HPDE6-E6E7 (cell line): ENCODE measurements around the gene GMDS.
A peak's percentile ranks its signal among the peaks of the same experiment; 100 is the strongest.

Experiments used
- DNase-seq: peaks from one replicate; pipeline ENCODE4 v3.0.0; 2011; ENCODE audit warnings: missing footprints; ENCODE audit errors: extremely low spot score

GMDS gene

DNA sequence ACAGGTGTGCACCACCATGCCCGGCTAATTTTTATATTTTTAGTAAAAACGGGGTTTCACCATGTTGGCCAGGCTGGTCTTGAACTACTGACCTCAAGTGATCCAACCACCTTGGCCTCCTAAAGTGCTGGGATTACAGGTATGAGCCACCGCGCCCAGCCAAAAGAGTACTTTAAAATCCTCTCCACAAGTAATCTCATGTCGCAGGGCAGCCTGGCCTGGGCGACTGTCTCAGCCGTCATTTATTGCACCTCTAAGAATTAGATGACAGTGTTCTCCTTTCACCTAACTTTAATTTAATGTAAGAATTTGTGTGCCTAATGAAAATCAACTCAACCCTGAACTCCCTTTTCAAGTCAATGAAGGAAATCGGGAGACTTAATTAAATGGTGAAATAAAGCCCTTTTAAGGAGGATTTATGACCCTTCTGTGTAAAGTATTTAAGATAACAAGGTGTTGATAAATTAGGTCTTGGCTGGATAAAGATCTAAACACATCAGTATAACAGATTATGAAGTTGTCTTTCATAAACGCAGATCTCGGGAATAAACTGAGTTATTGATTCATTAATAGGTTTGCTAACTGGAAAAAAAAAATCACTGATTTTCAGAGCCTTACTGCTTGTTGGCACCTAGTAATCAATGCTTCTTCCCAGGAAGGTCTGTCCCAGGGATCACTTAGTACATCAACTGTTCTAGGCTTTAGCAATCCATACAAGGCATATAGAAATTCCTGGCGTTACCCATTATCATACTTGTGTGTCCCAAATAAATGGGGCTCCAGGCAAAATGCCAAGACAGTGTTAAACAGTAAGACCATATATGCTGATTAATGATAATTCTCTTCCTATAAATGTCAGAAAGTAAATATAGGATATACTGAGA is 209.3 kb downstream of the GMDS start:
- DNase-seq, result no peak

- DNase-seq, result no peak
These were observed 210.4 kb downstream of the GMDS start for GRCh38 chr6:2035046-2035445.

GRCh38 chr6:2034256-2034655 is 211.1 kb downstream of the GMDS start:
- no peak for DNase-seq

DNA sequence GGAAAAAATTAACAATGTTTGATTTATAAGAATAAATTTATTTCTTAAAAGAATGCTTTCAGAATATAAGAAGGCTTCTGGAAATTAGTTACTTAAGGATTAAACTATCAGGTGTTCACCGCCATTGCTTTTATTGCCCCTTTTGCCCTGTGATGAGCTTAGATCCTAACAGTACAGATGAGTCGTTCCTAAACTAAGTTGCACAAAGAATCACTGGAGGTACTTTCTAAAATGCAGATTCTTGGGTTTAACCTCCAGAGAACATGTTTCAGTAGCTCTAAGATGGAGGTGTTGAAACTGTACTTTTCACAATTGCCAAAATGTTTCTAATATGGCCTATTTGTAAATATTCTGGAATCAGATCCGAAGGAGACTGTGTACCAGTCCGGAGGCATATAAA is 211.9 kb downstream of the GMDS start:
- DNase-seq, result no peak

GRCh38 chr6:2030682-2031244 is 214.6 kb downstream of the GMDS start:
- DNase-seq, result no peak

DNA sequence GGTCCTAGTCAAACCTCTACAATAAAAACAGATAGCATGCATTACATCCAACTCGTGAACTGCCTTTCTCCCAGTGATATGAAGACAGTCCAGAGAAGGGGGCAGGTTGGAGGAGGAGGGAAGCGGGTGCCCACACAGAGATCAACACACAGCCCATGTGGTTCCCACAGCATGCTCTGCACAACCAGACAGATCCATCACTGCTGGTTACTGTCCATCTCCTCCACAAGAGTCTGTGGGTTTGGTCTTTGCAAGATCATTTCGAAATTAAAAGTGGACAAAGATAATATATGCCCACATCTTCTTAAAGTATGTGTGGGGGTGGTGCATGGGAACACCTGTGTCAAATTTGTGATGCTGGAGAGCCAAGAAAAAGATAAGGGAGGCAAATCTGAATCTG is 215.5 kb downstream of the GMDS start:
- DNase-seq, result no peak

DNA sequence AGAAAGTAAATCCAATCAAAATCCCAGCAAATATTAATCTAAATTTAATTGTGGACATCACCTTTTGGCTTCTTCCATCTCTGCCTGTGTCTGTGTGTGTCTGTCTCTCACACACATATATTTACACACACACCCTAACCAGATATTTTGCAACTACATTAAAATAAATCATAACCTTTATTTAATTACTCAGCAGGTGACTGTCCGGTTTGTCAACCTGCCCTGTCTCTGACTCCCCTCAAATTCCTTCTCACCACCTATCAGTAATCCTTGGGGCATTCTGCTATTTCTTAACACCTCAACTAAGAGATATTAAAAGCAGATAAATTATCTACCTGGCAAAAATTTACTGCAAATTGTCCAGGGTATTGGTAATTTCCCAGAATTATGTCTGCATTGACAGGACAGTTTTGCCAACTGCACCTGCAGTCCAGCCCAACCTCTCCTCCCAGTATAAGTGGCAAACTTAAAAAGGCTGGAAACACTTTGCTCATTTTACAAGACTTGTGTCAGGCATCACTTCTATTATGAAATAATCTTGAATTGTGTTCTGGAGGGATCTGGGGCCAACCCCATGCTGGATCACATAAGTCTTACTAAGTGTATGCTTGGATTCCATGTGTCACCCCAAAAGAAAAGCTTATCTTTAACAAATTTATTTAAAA is 216.1 kb downstream of the GMDS start:
- DNase-seq, result no peak

DNA sequence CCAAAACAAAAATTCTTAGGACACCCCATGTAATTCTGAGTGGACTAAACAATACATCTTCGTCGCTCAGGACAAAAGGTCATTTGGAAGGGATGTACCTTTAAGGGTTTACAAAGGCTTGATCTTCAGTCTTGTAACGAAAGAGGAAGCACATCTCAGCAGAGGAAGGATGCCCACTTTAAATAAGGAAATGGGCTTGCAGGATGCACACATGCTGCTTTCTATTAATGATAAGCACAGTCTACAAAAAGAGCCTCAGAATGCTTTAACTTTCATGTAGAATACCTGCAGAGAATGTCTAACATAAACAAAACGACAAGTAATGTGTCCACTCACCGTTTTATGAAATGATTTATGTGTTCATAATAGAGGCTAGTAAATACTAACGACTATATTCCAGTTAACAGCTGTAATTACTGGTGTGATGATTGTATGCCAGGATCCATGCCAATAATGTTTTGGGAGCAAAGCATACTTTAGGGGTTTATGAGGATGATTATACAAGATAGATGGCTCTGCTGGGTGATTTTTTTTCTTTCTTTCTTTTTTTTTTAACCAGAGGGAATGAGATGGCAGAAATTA is 216.9 kb downstream of the GMDS start:
- no peak for DNase-seq

DNA sequence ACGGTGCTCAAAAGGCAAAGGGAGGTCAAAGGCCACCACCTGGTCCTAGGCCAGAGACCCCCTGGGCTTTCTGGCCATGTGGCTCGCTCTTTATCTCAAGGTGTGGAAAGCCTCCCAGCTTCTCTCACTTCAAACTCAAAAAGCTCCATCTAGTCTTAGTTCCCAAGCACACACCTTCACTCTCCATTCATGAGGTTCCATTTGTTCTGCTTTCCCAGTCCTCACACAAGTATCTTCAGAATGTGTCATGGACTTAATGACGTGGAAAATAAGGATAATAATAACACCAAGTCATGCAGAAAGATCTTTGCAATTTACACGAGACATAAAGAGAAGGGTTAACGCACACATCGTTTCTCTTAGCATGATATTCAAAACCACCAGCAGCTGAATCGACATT is 219.3 kb downstream of the GMDS start:
- no peak for DNase-seq

DNA sequence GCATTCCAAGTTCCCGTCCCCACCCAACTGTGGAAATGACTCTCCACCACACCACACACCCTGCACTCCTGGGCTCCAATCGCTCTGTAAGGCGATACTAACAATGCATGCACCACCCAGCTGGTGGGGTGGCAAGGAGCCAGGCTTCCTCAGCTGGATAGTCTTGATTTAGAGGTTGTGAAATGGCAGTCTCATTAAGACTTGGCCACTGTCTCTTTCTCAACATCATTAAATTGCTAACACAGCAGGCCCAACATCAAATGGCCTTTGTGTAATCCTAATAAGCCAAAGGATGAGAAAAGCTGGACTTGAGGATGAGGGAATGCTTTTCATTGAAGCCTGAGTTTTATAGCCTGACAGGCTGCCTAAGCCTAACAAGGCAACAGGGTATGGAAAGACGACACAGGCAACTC is 223.7 kb downstream of the GMDS start:
- peak; percentile 41 for DNase-seq

DNA sequence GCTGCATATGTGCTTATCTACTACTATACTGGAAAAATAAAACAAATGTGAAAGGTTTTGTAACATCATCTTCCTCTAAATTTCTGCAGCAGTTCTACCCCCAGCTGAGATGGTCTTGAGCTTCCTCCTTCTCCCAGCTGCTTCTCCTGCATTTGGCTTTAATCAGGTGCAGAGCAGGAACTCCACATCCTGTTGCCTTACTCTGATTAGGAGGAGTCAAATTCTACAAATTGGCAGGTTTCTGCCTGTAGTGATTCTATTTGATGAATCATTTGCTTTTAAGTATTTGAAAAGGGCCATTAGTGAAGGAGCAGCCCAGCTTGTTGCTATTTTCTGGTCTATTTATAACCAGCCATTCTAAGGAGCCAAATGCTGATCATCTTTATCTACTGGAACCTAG is 224.5 kb downstream of the GMDS start:
- peak; percentile 50 for DNase-seq

DNA sequence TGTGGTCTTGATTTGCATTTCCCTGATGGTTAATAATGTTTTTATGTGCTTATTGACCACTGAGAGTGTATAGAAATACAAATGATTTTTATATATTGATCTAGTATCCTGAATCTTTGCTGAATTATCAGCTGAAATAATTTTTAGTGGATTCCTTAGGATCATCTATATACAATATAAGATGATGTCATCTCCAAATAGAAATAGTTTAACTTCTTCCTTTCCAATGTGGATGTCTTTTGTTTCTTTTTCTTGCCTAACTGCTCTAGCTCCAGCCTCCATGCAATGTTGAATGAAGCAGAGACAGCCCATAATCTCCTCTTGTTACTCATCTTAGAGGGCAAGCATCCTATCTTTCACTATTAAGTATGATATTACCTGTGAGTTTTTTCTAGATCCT is 226.4 kb downstream of the GMDS start:
- DNase-seq, result no peak

DNA sequence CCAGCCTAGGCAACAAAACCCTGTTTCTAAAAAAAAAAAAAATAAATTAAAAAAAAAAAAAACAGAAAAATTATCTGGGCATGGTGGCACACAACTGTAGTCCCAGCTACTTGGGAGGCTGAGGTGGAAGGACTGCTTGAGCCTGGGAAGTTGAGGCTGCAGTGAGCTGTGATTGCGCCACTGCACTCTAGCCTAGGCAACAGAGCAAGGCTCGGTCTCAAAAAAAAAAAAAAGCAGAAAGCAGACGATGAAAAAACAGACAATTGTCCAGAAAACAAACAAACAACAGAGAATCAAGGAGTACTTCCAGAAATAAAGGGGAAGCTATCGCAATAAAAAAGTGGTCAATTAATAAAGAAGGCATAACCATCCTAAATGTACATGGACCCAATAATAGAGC is 229.4 kb downstream of the GMDS start:
- no peak for DNase-seq

GRCh38 chr6:2008383-2008976 is 236.9 kb downstream of the GMDS start:
- DNase-seq, result peak; percentile 22

GRCh38 chr6:2007165-2007564 is 238.2 kb downstream of the GMDS start:
- DNase-seq, result no peak

GRCh38 chr6:2004888-2005287 is 240.5 kb downstream of the GMDS start:
- no peak for DNase-seq

DNA sequence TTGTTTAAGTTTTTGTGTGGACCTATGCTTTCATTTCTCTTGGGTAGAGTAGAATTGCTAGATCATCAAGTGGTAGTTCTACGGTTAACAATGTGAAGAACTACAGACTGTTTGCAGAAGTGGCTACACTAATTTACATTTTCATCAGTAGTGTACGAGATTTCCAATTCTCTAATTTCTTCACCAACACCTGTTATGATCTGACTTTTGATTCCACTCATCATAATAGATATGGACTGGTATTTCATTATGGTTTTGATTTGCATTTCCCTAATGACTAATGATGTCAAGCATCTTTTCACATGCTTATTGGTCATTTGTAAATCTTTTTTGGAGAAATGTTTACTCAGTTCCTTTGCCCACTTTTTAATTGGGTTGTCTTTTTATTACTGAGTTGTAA is 244.4 kb downstream of the GMDS start:
- DNase-seq, result no peak

- no peak for DNase-seq
These were observed 247.7 kb downstream of the GMDS start for GRCh38 chr6:1997702-1998101.

DNA sequence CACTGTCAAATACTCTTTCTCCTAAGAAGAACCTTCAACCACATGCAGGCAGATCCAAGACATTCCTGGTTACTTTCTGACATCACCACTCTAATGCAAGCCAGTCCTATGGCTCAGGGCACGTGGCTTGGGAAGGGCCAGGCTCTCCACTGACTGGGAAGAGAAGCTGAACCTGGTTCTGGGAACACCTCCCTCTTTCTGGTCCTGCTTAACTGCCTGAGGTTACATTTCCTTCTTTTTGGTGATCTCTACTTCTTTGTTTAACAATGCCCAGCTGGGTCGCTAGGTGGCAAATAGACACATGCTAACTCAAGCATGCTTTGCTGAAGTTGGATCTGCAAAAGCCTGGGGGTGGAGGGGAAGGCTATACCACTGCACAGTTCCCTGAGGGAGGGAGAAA is 249.8 kb downstream of the GMDS start:
- DNase-seq, result no peak

- DNase-seq, result no peak
These were observed 252.4 kb downstream of the GMDS start for GRCh38 chr6:1993042-1993441.

GRCh38 chr6:1991332-1991878 is 254.0 kb downstream of the GMDS start:
- no peak for DNase-seq

GRCh38 chr6:1988843-1989242 is 256.6 kb downstream of the GMDS start:
- DNase-seq, result no peak
